Neural cell (in vitro differentiated cells): Measurements from ENCODE around the gene CADM1. TPM values are rescaled to one million over a fixed set of nuclear protein-coding genes. Genes with fewer than 3 reads are reported as not detected.

Source experiments
- H2AFZ ChIP-seq: fragments of 200-600, 300-800 bp; sonication (generic), shearing (Covaris generic); 2 replicates; pipeline ENCODE4 v1.6.0; 2014; ENCODE audit warnings: low read depth, mild to moderate bottlenecking, antibody characterized with exemption, low read length, moderate library complexity
- H3F3A ChIP-seq: fragments of 200-600 bp; shearing (Covaris generic); 2 replicates; pipeline ENCODE4 v1.6.1; 2016; ENCODE audit warnings: mild to moderate bottlenecking, moderate library complexity, mixed read lengths, antibody characterized with exemption, low read length; ENCODE audit not compliant: insufficient read depth, poor library complexity, severe bottlenecking
- H3K27ac ChIP-seq: fragments of 200-600, 300-800 bp; sonication (generic), shearing (Covaris generic); 2 replicates; pipeline ENCODE4 v1.5.1; 2014; ENCODE audit warnings: mild to moderate bottlenecking, low read length, moderate library complexity
- H3K27me3 ChIP-seq: fragments of 300-800, 200-600 bp; sonication (generic), shearing (Covaris generic); 2 replicates; pipeline ENCODE4 v1.6.0; 2014; ENCODE audit warnings: mild to moderate bottlenecking, low read depth, low read length, moderate library complexity; ENCODE audit not compliant: insufficient read depth
- H3K36me3 ChIP-seq: fragments of 300-800, 200-600 bp; sonication (generic), shearing (Covaris generic); 2 replicates; pipeline ENCODE4 v1.5.1; 2014; ENCODE audit warnings: mild to moderate bottlenecking, antibody characterized with exemption, low read length, moderate library complexity; ENCODE audit not compliant: insufficient read depth
- H3K4me2 ChIP-seq: fragments of 300-800, 200-600 bp; sonication (generic), shearing (Covaris generic); 2 replicates; pipeline ENCODE4 v1.6.0; 2014; ENCODE audit warnings: mild to moderate bottlenecking, low read length
- H3K4me3 ChIP-seq: fragments of 300-800, 200-600 bp; sonication (generic), shearing (Covaris generic); 2 replicates; pipeline ENCODE4 v1.5.1; 2014; ENCODE audit warnings: mild to moderate bottlenecking, low read length, moderate library complexity
- H3K79me2 ChIP-seq: fragments of 200-600 bp; shearing (Covaris generic); replicated peaks from 2 replicates; pipeline ENCODE4 v1.6.0; 2014; ENCODE audit warnings: mild to moderate bottlenecking, low read length, moderate library complexity; ENCODE audit not compliant: insufficient read depth
- H3K9ac ChIP-seq: fragments of 300-800, 200-600 bp; sonication (generic), shearing (Covaris generic); 2 replicates; pipeline ENCODE4 v1.6.1; 2016; ENCODE audit warnings: mild to moderate bottlenecking, low read length, mixed read lengths
- H3K9me2 ChIP-seq: fragments of 200-600 bp; shearing (Covaris generic); 2 replicates; pipeline ENCODE4 v1.6.1; 2016; ENCODE audit warnings: mild to moderate bottlenecking, low read length, mixed read lengths; ENCODE audit not compliant: insufficient read depth
- H3K9me3 ChIP-seq: fragments of 200-600, 300-800 bp; sonication (generic), shearing (Covaris generic); 2 replicates; pipeline ENCODE4 v1.6.1; 2016; ENCODE audit warnings: mild to moderate bottlenecking, mixed run types, low read length, moderate library complexity, mixed read lengths
- H4K20me1 ChIP-seq: fragments of 200-600 bp; shearing (Covaris generic); 2 replicates; pipeline ENCODE4 v1.6.1; 2016; ENCODE audit warnings: mild to moderate bottlenecking, mixed run types; ENCODE audit not compliant: insufficient read depth
- EP300 ChIP-seq: fragments of 450-650 bp; conservative IDR thresholded peaks from 2 replicates; pipeline ENCODE4 v1.6.1; 2014; ENCODE audit warnings: antibody characterized with exemption, mild to moderate bottlenecking, moderate library complexity; ENCODE audit not compliant: poor library complexity, severe bottlenecking
- EZH2 ChIP-seq: fragments of 200-600, 300-800 bp; shearing (Covaris generic), sonication (generic); IDR thresholded peaks from 2 replicates; pipeline ENCODE4 v1.6.1; 2014; ENCODE audit warnings: antibody characterized with exemption, low read length, borderline replicate concordance, mild to moderate bottlenecking; ENCODE audit not compliant: insufficient read depth, poor library complexity, severe bottlenecking
- MXI1 ChIP-seq: fragments of 450-650 bp; conservative IDR thresholded peaks from 2 replicates; pipeline ENCODE4 v1.6.1; 2014; ENCODE audit warnings: antibody characterized with exemption, mild to moderate bottlenecking; ENCODE audit not compliant: poor library complexity, severe bottlenecking
- POLR2AphosphoS5 ChIP-seq: IDR thresholded peaks from 2 replicates; pipeline ENCODE4 v1.6.1; 2012
- RAD21 ChIP-seq: fragments of 450-650 bp; conservative IDR thresholded peaks from 2 replicates; pipeline ENCODE4 v1.6.1; 2014; ENCODE audit warnings: antibody characterized with exemption, mild to moderate bottlenecking, moderate library complexity
- SMC3 ChIP-seq: fragments of 450-650 bp; conservative IDR thresholded peaks from 2 replicates; pipeline ENCODE4 v1.6.1; 2014; ENCODE audit warnings: antibody characterized with exemption, mild to moderate bottlenecking, moderate library complexity; ENCODE audit not compliant: poor library complexity
- TAF1 ChIP-seq: IDR thresholded peaks from 2 replicates; pipeline ENCODE4 v1.6.1; 2012; ENCODE audit warnings: low read depth
- polyA plus RNA-seq: library from polyadenylated mRNA; depleted of rRNA; stranded (reverse); fragments of >200 nt; gene quantifications from 2 replicates; pipeline ENCODE4 v1.2.3, GENCODE V29; 2014
- TF ChIP-seq, protein P1 (sequence below): IDR thresholded peaks from 2 replicates; pipeline ENCODE4 v1.6.1; 2012; ENCODE audit warnings: borderline replicate concordance
- TF ChIP-seq, protein P2 (sequence below): fragments of 450-650 bp; IDR thresholded peaks from 2 replicates; pipeline ENCODE4 v1.5.1; 2014; ENCODE audit warnings: antibody characterized with exemption, mild to moderate bottlenecking, moderate library complexity; ENCODE audit not compliant: poor library complexity, severe bottlenecking

CADM1 gene
- polyA plus RNA-seq, 1 donor from 2014 or later: 92.1 TPM

DNA sequence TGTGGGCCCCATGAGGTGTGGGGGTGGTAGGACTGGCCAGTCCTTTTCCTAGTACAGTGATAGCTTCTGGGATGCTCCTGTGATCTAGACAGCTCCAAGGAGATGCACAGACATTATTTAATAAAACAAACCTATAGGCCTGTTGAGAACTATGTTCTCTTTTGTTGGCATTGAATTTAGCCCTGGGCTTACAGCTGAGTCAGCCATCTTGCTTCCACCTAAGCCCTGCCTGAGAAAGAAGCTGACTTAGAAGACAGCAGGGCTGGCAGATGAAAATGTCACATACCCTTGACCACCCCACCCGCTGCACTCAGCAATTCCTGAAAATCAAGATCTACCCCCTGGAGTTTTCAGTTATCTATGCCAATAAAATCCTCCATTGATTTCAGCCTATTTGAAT lies 353.2 kb downstream of the CADM1 start:
- Histone ChIP-seq H3F3A (no peaks in the 10 kb centered on the region), H3K36me3 (no peaks in the 10 kb centered on the region), H3K9ac (no peak overlapping the region), H3K9me2 (no peaks in the 10 kb centered on the region), H3K27ac (no peak overlapping the region), H4K20me1 (no peaks in the 10 kb centered on the region), H2AFZ (no peak overlapping the region), H3K9me3 (no peaks in the 10 kb centered on the region), H3K79me2 (no peaks in the 10 kb centered on the region), H3K4me3 (no peak overlapping the region), H3K4me2 (no peak overlapping the region), H3K27me3 (no peaks in the 10 kb centered on the region)
- TF ChIP-seq, protein P1, sequence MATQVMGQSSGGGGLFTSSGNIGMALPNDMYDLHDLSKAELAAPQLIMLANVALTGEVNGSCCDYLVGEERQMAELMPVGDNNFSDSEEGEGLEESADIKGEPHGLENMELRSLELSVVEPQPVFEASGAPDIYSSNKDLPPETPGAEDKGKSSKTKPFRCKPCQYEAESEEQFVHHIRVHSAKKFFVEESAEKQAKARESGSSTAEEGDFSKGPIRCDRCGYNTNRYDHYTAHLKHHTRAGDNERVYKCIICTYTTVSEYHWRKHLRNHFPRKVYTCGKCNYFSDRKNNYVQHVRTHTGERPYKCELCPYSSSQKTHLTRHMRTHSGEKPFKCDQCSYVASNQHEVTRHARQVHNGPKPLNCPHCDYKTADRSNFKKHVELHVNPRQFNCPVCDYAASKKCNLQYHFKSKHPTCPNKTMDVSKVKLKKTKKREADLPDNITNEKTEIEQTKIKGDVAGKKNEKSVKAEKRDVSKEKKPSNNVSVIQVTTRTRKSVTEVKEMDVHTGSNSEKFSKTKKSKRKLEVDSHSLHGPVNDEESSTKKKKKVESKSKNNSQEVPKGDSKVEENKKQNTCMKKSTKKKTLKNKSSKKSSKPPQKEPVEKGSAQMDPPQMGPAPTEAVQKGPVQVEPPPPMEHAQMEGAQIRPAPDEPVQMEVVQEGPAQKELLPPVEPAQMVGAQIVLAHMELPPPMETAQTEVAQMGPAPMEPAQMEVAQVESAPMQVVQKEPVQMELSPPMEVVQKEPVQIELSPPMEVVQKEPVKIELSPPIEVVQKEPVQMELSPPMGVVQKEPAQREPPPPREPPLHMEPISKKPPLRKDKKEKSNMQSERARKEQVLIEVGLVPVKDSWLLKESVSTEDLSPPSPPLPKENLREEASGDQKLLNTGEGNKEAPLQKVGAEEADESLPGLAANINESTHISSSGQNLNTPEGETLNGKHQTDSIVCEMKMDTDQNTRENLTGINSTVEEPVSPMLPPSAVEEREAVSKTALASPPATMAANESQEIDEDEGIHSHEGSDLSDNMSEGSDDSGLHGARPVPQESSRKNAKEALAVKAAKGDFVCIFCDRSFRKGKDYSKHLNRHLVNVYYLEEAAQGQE: no peak
- TF ChIP-seq EZH2 (no peak), TAF1 (no peak), RAD21 (no peak), SMC3 (no peak), POLR2AphosphoS5 (no peak), EP300 (no peak), MXI1 (no peak)
- TF ChIP-seq, protein P2, sequence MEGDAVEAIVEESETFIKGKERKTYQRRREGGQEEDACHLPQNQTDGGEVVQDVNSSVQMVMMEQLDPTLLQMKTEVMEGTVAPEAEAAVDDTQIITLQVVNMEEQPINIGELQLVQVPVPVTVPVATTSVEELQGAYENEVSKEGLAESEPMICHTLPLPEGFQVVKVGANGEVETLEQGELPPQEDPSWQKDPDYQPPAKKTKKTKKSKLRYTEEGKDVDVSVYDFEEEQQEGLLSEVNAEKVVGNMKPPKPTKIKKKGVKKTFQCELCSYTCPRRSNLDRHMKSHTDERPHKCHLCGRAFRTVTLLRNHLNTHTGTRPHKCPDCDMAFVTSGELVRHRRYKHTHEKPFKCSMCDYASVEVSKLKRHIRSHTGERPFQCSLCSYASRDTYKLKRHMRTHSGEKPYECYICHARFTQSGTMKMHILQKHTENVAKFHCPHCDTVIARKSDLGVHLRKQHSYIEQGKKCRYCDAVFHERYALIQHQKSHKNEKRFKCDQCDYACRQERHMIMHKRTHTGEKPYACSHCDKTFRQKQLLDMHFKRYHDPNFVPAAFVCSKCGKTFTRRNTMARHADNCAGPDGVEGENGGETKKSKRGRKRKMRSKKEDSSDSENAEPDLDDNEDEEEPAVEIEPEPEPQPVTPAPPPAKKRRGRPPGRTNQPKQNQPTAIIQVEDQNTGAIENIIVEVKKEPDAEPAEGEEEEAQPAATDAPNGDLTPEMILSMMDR: no peak

DNA sequence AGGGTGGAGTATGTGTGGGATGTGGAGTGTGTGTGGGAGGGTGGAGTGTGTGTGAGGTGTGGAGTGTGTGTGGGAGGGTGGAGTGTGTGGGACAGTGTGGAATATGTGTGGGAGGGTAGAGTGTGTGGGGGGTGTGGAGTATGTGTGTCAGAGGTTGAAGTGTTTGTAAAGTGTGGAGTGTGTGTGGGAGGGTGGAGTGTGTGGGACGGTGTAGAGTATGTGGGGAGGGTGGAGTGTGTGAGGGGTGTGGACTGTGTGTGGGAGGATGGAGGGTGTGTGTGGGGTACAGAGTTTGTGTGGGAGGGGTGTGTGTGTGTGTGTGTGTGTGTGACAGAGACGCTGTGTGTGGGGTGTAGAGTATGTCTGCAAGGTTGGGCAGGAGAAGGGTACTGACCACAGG lies 355.5 kb downstream of the CADM1 start:
- Histone ChIP-seq H3K79me2 (no peaks in the 10 kb centered on the region), H3K4me3 (no peak overlapping the region), H3K9ac (no peak overlapping the region), H3K27me3 (no peaks in the 10 kb centered on the region), H4K20me1 (no peaks in the 10 kb centered on the region), H2AFZ (no peak overlapping the region), H3K36me3 (no peaks in the 10 kb centered on the region), H3K9me3 (no peaks in the 10 kb centered on the region), H3F3A (no peaks in the 10 kb centered on the region), H3K9me2 (no peaks in the 10 kb centered on the region), H3K4me2 (no peak overlapping the region), H3K27ac (no peak overlapping the region)
- no peak for TF ChIP-seq TAF1
- TF ChIP-seq, protein P1: no peak
- no peak for TF ChIP-seq SMC3
- TF ChIP-seq, protein P2: no peak
- no peak for TF ChIP-seq EP300
- no peak for TF ChIP-seq POLR2AphosphoS5
- no peak for TF ChIP-seq MXI1
